GM10266 (cell line): Measurements from ENCODE around the gene LAPTM5.
"Not testable (repeated sequence)": the region's sequence is repeated elsewhere in the genome, so short reads cannot be mapped to it uniquely, and the experiment has no call there.

ENCODE experiments used
- DNase-seq: peaks from one replicate; pipeline ENCODE4 v3.0.0; 2012; ENCODE audit errors: extremely low spot score
- CTCF ChIP-seq: IDR thresholded peaks from 2 replicates; pipeline ENCODE4 v1.5.1; 2012; ENCODE audit warnings: mild to moderate bottlenecking, low read depth; ENCODE audit not compliant: control insufficient read depth, insufficient read depth; ENCODE audit errors: missing control alignments

The LAPTM5 gene

GRCh38 chr1:30768830-30769718 lies 11.5 kb upstream of the LAPTM5 start:
- DNase-seq: no peak
- TF ChIP-seq CTCF: no peak

- TF ChIP-seq CTCF: no peak
- no peak for DNase-seq
Measured at GRCh38 chr1:30768159-30768829, 10.7 kb upstream of the LAPTM5 start.

GRCh38 chr1:30766948-30767347 lies 9.4 kb upstream of the LAPTM5 start:
- DNase-seq: not testable (repeated sequence)

DNA sequence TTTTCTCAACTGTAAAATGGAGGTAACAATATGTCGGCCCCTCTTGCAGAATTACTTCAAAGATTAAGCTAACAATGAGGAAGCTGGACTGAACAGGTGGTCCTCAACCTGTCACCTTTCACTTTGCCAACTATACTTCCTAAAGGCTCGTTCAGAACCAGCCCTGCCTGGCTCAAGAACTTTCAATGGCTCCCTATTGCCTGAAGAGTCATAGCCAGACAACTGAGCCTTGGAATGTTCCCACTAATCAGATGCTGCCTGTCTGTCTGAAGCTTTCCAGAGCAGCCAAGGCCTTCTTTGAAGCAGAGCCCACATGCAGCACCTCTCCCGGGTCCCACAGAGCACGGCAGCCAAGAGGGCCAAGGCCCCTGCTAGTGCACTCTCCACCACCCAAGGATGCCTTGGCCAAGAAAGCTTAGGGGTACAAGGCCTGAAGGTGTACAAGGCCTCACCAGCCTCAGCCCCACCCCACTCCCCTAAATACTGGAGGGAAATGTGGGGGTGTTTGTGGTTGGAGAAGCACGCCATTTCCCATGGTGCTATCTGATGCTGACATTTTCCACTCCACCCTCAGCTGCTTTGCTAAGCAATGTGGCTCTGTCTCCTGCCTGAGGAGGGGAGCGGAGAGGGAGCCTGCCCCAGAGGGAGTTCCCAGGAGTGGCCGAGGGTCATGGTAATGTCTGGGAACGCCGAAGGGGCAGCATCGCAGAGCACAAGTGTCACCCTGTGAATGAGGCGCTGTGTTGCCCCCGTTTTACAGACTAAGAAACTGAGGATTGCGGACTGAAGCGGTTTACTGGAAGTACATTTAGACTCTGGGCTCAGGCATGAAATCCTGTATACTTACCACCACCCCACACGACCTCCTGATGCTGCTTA lies 8.2 kb upstream of the LAPTM5 start:
- no peak for DNase-seq
- no peak for TF ChIP-seq CTCF

DNA sequence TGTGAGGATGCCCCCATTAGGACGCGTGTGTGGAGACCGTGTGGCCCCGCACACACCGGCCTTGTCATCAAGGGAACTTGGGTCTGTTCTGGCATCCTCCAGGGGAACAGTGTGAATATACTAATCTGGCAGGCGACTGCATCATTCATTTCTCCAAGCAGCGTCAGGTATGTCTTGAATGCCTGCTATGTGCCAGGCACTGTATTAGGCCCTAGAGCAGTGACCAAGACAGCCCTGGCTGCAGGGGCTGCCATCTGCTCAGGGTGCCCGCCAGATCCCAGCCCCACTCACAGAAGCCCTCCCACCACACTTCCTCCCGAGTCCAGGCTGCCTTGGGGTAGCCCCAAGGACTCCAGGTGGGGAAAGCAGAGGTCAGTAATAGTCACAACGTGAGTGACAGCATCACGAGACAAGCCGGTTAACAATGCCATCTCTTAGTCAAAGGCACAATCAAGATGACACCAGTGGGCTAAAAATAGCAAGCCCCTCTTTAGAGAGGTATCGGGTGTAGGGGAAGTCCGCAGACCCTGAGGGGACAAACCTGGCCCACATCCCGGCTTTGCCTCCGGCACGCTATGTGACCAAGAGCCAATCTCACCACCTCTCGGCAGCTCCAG lies 7.5 kb upstream of the LAPTM5 start:
- DNase-seq: peak; percentile 74
- no peak for TF ChIP-seq CTCF

DNA sequence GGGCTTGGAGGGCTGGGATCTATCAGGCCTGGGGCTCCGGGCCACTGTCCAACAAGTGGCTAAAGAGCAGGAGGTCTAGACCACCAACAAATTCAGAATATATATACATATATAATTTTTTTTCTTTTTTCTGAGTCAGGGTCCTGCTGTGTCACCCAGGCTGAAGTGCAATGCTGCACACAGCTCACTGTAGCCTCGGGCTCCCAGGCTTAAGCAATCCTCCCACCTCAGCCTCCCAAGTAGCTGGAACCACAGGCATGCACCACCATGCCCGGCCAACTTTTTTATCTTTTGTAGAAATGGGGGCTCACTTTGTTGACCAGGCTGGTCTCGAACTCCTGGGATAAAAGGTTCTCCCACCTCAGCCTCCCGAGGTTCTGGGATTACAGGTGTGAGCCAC lies 6.8 kb upstream of the LAPTM5 start:
- DNase-seq: no peak
- TF ChIP-seq CTCF: no peak

GRCh38 chr1:30763651-30764248 lies 6.2 kb upstream of the LAPTM5 start:
- DNase-seq: no peak
- TF ChIP-seq CTCF: no peak
